ENCODE data around the gene ASB1. TPM values are rescaled to one million over a fixed set of nuclear protein-coding genes. Genes with fewer than 3 reads are reported as not detected.

Gene ASB1
- total and polyA plus RNA-seq, 2 of the 13 experiments (the other 11 are each of a cell fraction or from before 2014, with no cell fraction given): 48.6 to 49.2 TPM

DNA sequence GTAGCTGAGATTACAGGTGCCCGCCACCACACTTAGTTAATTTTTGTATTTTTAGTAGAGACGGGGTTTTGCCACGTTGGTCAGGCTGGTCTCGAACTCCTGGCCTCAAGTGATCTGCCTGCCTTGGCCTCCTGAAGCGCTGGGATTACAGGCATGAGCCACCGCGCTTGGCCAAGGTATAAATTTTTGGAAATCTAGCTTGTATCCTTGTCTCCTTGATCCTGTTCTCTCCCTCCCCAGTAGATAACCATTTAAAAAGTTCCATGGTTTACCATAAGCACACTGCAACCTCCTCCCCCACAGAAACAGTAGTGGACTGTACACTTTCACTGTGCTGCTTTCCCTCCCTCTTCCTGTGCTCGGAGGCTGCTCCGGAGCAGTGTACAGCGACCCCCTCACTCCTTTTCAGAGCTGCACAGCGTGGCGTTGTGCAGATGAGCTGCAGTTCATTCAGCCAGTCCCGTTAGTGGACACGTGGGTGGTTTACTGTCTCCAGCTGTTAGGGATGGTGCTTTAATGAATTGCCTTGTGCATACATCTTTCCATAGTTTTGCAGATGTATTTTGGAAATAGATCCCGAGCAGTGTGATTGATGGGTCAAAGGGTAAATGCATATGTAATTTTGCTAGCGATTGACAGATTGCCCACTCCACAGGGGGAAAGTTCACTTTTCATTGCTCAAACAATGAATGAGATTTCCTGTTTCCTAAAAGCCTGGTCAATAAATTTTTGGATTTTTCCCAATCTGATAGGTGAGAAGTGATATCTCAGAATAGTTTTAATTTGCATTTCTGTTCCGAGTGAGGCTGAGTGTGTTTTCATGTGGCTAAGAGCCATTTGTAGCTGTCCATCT is 14.8 kb downstream of the ASB1 start (continued):
- TF ChIP-seq POLR2AphosphoS5 (IDR thresholded peaks at IDR 0.05; ENCODE audit: low read depth, low read length): peak; percentile 51; the same call in 1 of the 2 replicates
- TF ChIP-seq ZNF496 (CRISPR knock-in tag; IDR thresholded peaks at IDR 0.05; ENCODE audit: insufficient replicate concordance): no peak
- peak; percentile 92; the same call in 1 of the 2 replicates for TF ChIP-seq DPF2 (CRISPR knock-in tag; IDR thresholded peaks at IDR 0.05; ENCODE audit: borderline replicate concordance, low read depth)
- TF ChIP-seq TBX2 (CRISPR knock-in tag; IDR thresholded peaks at IDR 0.05; ENCODE audit: borderline replicate concordance): peak; percentile 82
- peak; percentile 17; the same call in 1 of the 2 replicates for TF ChIP-seq SRF (IDR thresholded peaks at IDR 0.05; ENCODE audit: low read depth, low read length)
- TF ChIP-seq, protein P1, sequence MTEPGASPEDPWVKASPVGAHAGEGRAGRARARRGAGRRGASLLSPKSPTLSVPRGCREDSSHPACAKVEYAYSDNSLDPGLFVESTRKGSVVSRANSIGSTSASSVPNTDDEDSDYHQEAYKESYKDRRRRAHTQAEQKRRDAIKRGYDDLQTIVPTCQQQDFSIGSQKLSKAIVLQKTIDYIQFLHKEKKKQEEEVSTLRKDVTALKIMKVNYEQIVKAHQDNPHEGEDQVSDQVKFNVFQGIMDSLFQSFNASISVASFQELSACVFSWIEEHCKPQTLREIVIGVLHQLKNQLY (CRISPR knock-in tag; IDR thresholded peaks at IDR 0.05): peak; percentile 65; the same call in 1 of the 2 replicates
- no peak for TF ChIP-seq ZNF460 (CRISPR knock-in tag; IDR thresholded peaks at IDR 0.05; ENCODE audit: borderline replicate concordance)
- no peak for TF ChIP-seq ZNF30 (CRISPR knock-in tag; IDR thresholded peaks at IDR 0.05)
- TF ChIP-seq, protein P2, sequence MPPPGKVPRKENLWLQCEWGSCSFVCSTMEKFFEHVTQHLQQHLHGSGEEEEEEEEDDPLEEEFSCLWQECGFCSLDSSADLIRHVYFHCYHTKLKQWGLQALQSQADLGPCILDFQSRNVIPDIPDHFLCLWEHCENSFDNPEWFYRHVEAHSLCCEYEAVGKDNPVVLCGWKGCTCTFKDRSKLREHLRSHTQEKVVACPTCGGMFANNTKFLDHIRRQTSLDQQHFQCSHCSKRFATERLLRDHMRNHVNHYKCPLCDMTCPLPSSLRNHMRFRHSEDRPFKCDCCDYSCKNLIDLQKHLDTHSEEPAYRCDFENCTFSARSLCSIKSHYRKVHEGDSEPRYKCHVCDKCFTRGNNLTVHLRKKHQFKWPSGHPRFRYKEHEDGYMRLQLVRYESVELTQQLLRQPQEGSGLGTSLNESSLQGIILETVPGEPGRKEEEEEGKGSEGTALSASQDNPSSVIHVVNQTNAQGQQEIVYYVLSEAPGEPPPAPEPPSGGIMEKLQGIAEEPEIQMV (CRISPR knock-in tag; IDR thresholded peaks at IDR 0.05; ENCODE audit: low read depth): no peak
- TF ChIP-seq ZNF598 (CRISPR knock-in tag; IDR thresholded peaks at IDR 0.05; ENCODE audit: borderline replicate concordance): no peak
- no peak for TF ChIP-seq ZNF333 (CRISPR knock-in tag; IDR thresholded peaks at IDR 0.05; ENCODE audit: borderline replicate concordance)
- no peak for TF ChIP-seq AGO1 (IDR thresholded peaks at IDR 0.05; ENCODE audit: low read depth, low read length, poor library complexity, severe bottlenecking)
- no peak for TF ChIP-seq NR1H2 (CRISPR knock-in tag; IDR thresholded peaks at IDR 0.05; ENCODE audit: borderline replicate concordance, low read depth)
- TF ChIP-seq REXO4 (CRISPR knock-in tag; IDR thresholded peaks at IDR 0.05; ENCODE audit: borderline replicate concordance): no peak
- TF ChIP-seq, protein P3, sequence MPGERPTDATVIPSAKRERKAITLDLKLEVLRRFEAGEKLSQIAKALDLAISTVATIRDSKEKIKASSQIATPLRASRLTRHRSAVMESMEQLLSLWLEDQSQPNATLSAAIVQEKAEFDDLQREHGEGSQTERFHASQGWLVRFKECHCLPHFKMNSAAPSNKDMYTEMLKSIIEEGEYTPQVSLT (CRISPR knock-in tag; IDR thresholded peaks at IDR 0.05; ENCODE audit: borderline replicate concordance, low read depth): 0 out of 2 replicates have a peak, but pooled peaks have one; percentile 37
- TF ChIP-seq SETDB1 (CRISPR knock-in tag; IDR thresholded peaks at IDR 0.05; ENCODE audit: borderline replicate concordance): no peak
- TF ChIP-seq CEBPG (CRISPR knock-in tag; IDR thresholded peaks at IDR 0.05): peak; percentile 58
- no peak for TF ChIP-seq ZNF660 (CRISPR knock-in tag; IDR thresholded peaks at IDR 0.05; ENCODE audit: borderline replicate concordance, low read depth)
- TF ChIP-seq NCOA1 (CRISPR knock-in tag; IDR thresholded peaks at IDR 0.05): peak; percentile 65; the same call in 1 of the 2 replicates
- no peak for TF ChIP-seq PTBP1 (IDR thresholded peaks at IDR 0.05; ENCODE audit: low read depth, low read length, poor library complexity, severe bottlenecking)
- TF ChIP-seq NCOA2 (CRISPR knock-in tag; IDR thresholded peaks at IDR 0.05): peak; percentile 60
- TF ChIP-seq ZNF382 (CRISPR knock-in tag; IDR thresholded peaks at IDR 0.05; ENCODE audit: borderline replicate concordance): no peak
- TF ChIP-seq MAFG (CRISPR knock-in tag; IDR thresholded peaks at IDR 0.05): no peak
- TF ChIP-seq KDM5B (CRISPR knock-in tag; IDR thresholded peaks at IDR 0.05; ENCODE audit: borderline replicate concordance): no peak; the same call in 1 of the 2 replicates
- TF ChIP-seq NFKB2 (CRISPR knock-in tag; IDR thresholded peaks at IDR 0.05; ENCODE audit: borderline replicate concordance): peak; percentile 79; the same call in 1 of the 2 replicates
- TF ChIP-seq BHLHE40 (IDR thresholded peaks at IDR 0.05; ENCODE audit: low read length): no peak
- TF ChIP-seq KDM1A (CRISPR knock-in tag; IDR thresholded peaks at IDR 0.05): no peak
- TF ChIP-seq ZSCAN29 (CRISPR knock-in tag; conservative IDR thresholded peaks at IDR 0.05): peak; percentile 83
- peak; percentile 76; the same call in 1 of the 2 replicates for TF ChIP-seq ZNF431 (CRISPR knock-in tag; IDR thresholded peaks at IDR 0.05; ENCODE audit: borderline replicate concordance, low read depth)

Measured in HepG2 (cell line).